ENCODE data around the gene GALNTL6. TPM values are rescaled to one million over a fixed set of nuclear protein-coding genes. Genes with fewer than 3 reads are reported as not detected.

The GALNTL6 gene
- total and polyA plus RNA-seq, 2 donors (not counting 1 experiment from before 2014, with no cell fraction given), result 0.99 to 1.1 TPM

DNA sequence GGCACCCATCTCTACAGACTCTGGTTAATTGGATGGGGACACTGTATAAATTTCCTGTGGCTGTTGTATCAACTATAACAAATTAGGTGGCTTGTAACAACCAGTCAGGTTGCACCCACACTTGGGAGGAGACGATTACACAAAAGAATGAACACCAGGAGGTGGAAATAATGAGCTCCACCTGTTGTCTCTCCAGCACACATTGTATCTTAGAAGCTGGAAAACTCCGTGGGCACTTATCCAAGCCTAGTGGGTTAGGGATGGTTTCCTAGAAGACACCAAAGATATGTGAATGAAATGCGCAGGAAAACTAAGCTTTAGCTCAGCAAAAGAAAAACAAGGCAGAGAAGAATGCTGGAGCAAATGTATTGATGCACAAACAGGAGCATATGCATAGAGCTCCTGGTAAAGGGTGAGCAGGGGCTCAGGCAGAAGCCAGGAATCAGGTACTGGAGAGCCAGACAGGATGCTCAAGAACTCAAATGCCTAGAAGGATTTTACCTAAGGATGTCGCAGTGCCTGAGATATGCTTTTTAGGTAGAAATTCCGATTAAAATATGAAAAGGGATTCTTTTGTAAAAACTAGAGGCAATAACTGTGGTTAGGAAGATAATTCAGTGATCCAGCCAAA, 111.7 kb downstream of the GALNTL6 start:
- Histone ChIP-seq H4K20me1 (ENCODE audit: control insufficient read depth, insufficient read depth, low read length, poor library complexity, severe bottlenecking) (no peaks in the 10 kb centered on the region), H3K9me3 (ENCODE audit: control extremely low read depth in 1 of 3, control insufficient read depth in 2 of 3, insufficient read depth in 1 of 3, low read length in 2 of 3) (peaks cover 0 to 3% (median 0%) of the 10 kb centered on the region in 3 donors), H3K27ac (ENCODE audit: low read length in 2 of 2) (no peak overlapping the region), H3K4me1 (ENCODE audit: control insufficient read depth in 2 of 2, insufficient read depth in 2 of 2, low read length in 2 of 2) (no peaks in the 10 kb centered on the region), H2AFZ (ENCODE audit: insufficient read depth, low read depth, low read length, poor library complexity, severe bottlenecking) (no peak overlapping the region), H3K79me2 (ENCODE audit: control insufficient read depth, insufficient read depth, low read length) (no peaks in the 10 kb centered on the region), H3K27me3 (replicated peaks in 1 of 4; ENCODE audit: control extremely low read depth in 1 of 4, control insufficient read depth in 3 of 4, insufficient read depth in 4 of 4, low read length in 3 of 4) (no peaks in the 10 kb centered on the region), H3K4me3 (ENCODE audit: control extremely low read depth in 1 of 5, extremely low read depth in 1 of 5, insufficient read depth in 1 of 5, low read depth in 2 of 5, low read length in 4 of 5) (no peak overlapping the region), H3K4me2 (replicated peaks; ENCODE audit: low read depth, low read length, poor library complexity, severe bottlenecking) (no peak overlapping the region), H3K36me3 (replicated peaks in 1 of 2; ENCODE audit: control extremely low read depth in 1 of 2, control insufficient read depth in 1 of 2, extremely low read depth in 1 of 2, insufficient read depth in 2 of 2, low read length in 1 of 2) (no peaks in the 10 kb centered on the region), H3K9ac (ENCODE audit: low read length) (no peak overlapping the region)
- CTCF ChIA-PET, result no interaction called here
- DNase-seq (no peak), ATAC-seq (ENCODE audit: low read depth) (no peak)
- Mint-ChIP-seq H3K4me3 (no peak overlapping the region), H3K9me3 (ENCODE audit: insufficient read depth) (peaks cover under 1% of the 10 kb centered on the region), H3K27ac (no peak overlapping the region), H3K4me1 (no peaks in the 10 kb centered on the region), H3K27me3 (no peaks in the 10 kb centered on the region)
- TF ChIP-seq, protein P1, sequence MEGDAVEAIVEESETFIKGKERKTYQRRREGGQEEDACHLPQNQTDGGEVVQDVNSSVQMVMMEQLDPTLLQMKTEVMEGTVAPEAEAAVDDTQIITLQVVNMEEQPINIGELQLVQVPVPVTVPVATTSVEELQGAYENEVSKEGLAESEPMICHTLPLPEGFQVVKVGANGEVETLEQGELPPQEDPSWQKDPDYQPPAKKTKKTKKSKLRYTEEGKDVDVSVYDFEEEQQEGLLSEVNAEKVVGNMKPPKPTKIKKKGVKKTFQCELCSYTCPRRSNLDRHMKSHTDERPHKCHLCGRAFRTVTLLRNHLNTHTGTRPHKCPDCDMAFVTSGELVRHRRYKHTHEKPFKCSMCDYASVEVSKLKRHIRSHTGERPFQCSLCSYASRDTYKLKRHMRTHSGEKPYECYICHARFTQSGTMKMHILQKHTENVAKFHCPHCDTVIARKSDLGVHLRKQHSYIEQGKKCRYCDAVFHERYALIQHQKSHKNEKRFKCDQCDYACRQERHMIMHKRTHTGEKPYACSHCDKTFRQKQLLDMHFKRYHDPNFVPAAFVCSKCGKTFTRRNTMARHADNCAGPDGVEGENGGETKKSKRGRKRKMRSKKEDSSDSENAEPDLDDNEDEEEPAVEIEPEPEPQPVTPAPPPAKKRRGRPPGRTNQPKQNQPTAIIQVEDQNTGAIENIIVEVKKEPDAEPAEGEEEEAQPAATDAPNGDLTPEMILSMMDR (IDR thresholded peaks at IDR 0.05), result no peak
- no peak for TF ChIP-seq EZH2 (IDR thresholded peaks at IDR 0.05; ENCODE audit: borderline replicate concordance, insufficient read depth, low read depth, low read length, poor library complexity, severe bottlenecking)
- 98% methylated on average over 4 of the region's 5 CpGs for WGBS (ENCODE audit: insufficient coverage)
- POLR2A ChIA-PET, result no interaction called here
- intact Hi-C loops (cut with micrococcal nuclease), result no loop called here

DNA sequence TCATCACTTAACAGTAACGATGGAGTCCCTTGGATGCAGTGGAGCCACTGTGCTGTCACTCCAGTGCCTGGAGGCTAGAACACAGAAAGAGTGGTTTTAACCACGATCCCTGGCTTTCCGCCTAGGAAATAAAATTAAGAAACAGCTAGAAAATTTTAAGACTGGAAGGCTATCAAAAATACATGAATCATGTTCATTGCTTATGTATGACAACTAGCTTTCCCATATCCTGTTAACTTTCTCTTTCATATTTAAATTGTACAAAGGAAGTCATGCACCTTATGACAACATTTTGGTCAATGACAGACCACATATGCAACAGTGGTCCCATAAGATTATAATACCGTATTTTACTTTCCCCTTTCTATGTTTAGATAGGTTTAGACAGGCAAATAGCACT, 115.1 kb downstream of the GALNTL6 start:
- H3K4me1 Mint-ChIP-seq, result no peaks in the 10 kb centered on the region
- intact Hi-C loops (cut with micrococcal nuclease), result no loop called here

More for the DNA sequence above, 115.1 kb downstream of the GALNTL6 start:
- no peaks in the 10 kb centered on the region for H3K27me3 Mint-ChIP-seq
- Histone ChIP-seq H3K36me3 (replicated peaks in 1 of 2; ENCODE audit: control extremely low read depth in 1 of 2, control insufficient read depth in 1 of 2, extremely low read depth in 1 of 2, insufficient read depth in 2 of 2, low read length in 1 of 2) (no peaks in the 10 kb centered on the region), H3K27ac (ENCODE audit: low read length in 2 of 2) (no peak overlapping the region), H3K27me3 (replicated peaks in 1 of 4; ENCODE audit: control extremely low read depth in 1 of 4, control insufficient read depth in 3 of 4, insufficient read depth in 4 of 4, low read length in 3 of 4) (no peaks in the 10 kb centered on the region), H2AFZ (ENCODE audit: insufficient read depth, low read depth, low read length, poor library complexity, severe bottlenecking) (no peak overlapping the region), H4K20me1 (ENCODE audit: control insufficient read depth, insufficient read depth, low read length, poor library complexity, severe bottlenecking) (no peaks in the 10 kb centered on the region), H3K79me2 (ENCODE audit: control insufficient read depth, insufficient read depth, low read length) (no peaks in the 10 kb centered on the region), H3K9me3 (ENCODE audit: control extremely low read depth in 1 of 3, control insufficient read depth in 2 of 3, insufficient read depth in 1 of 3, low read length in 2 of 3) (peaks cover 0 to 3% (median 0%) of the 10 kb centered on the region in 3 donors), H3K4me2 (replicated peaks; ENCODE audit: low read depth, low read length, poor library complexity, severe bottlenecking) (no peak overlapping the region), H3K4me1 (ENCODE audit: control insufficient read depth in 2 of 2, insufficient read depth in 2 of 2, low read length in 2 of 2) (no peaks in the 10 kb centered on the region), H3K9ac (ENCODE audit: low read length) (no peak overlapping the region), H3K4me3 (ENCODE audit: control extremely low read depth in 1 of 5, extremely low read depth in 1 of 5, insufficient read depth in 1 of 5, low read depth in 2 of 5, low read length in 4 of 5) (no peak overlapping the region)
- H3K9me3 Mint-ChIP-seq (ENCODE audit: insufficient read depth), result peaks cover 3% of the 10 kb centered on the region
- WGBS (ENCODE audit: insufficient coverage), result 80% methylated on average over 1 of the region's 4 CpGs
- H3K4me3 Mint-ChIP-seq, result no peak overlapping the region
- CTCF ChIA-PET, result no interaction called here
- TF ChIP-seq, protein P1 (IDR thresholded peaks at IDR 0.05), result no peak
- no peak for TF ChIP-seq EZH2 (IDR thresholded peaks at IDR 0.05; ENCODE audit: borderline replicate concordance, insufficient read depth, low read depth, low read length, poor library complexity, severe bottlenecking)
- POLR2A ChIA-PET, result no interaction called here
- no peak for DNase-seq
- no peak overlapping the region for H3K27ac Mint-ChIP-seq
- no peak for ATAC-seq (ENCODE audit: low read depth)
